ENCODE data around the gene PCBP4. TPM values are rescaled to one million over a fixed set of nuclear protein-coding genes. Genes with fewer than 3 reads are reported as not detected.
"Not testable (repeated sequence)": the region's sequence is repeated elsewhere in the genome, so short reads cannot be mapped to it uniquely, and the experiment has no call there.

The PCBP4 gene
- total RNA-seq, 4 donors from 2014 or later = 39.7 to 261 (median 159) TPM

GRCh38 chr3:51994530-51994929, 27.3 kb upstream of the PCBP4 start:
- H3K27ac ChIP-seq = peak overlapping the region in 1 of 2 donors; percentile 87

GRCh38 chr3:51993657-51994056, 26.4 kb upstream of the PCBP4 start:
- not testable (repeated sequence) for H3K4me1 ChIP-seq, H3K27ac ChIP-seq, H3K36me3 ChIP-seq

More at GRCh38 chr3:51994530-51994929, 27.3 kb upstream of the PCBP4 start:
- no peak for DNase-seq
- Histone ChIP-seq H3K4me1 (peaks cover 0 to 6% of the 10 kb centered on the region in 2 donors), H3K4me3 (no peak overlapping the region), H3K27me3 (no peaks in the 10 kb centered on the region), H3K9me3 (no peaks in the 10 kb centered on the region), H3K36me3 (no peaks in the 10 kb centered on the region)
- TF ChIP-seq CTCF (IDR thresholded peaks at IDR 0.05) (no peak), POLR2A (IDR thresholded peaks at IDR 0.05) (no peak)
- intact Hi-C loops (cut with DNase I; ENCODE audit: low total_unique reads) = no loop called here

GRCh38 chr3:51992017-51992682, 24.9 kb upstream of the PCBP4 start:
- no peaks in the 10 kb centered on the region for H3K27me3 ChIP-seq
- no peak for DNase-seq
- H3K4me3 ChIP-seq = no peak overlapping the region
- H3K4me1 ChIP-seq = peaks cover 0 to 6% of the 10 kb centered on the region in 2 donors
- intact Hi-C loops (cut with DNase I; ENCODE audit: low total_unique reads) = no loop called here
- no peak for TF ChIP-seq POLR2A (IDR thresholded peaks at IDR 0.05)
- no peak for TF ChIP-seq CTCF (IDR thresholded peaks at IDR 0.05)
- H3K9me3 ChIP-seq = no peaks in the 10 kb centered on the region
- no peak overlapping the region for H3K27ac ChIP-seq
- no peaks in the 10 kb centered on the region for H3K36me3 ChIP-seq

More at GRCh38 chr3:51993657-51994056, 26.4 kb upstream of the PCBP4 start:
- DNase-seq; H3K27me3 ChIP-seq; H3K4me3 ChIP-seq; H3K9me3 ChIP-seq; intact Hi-C loops (cut with DNase I; ENCODE audit: low total_unique reads): not testable (repeated sequence)

DNA sequence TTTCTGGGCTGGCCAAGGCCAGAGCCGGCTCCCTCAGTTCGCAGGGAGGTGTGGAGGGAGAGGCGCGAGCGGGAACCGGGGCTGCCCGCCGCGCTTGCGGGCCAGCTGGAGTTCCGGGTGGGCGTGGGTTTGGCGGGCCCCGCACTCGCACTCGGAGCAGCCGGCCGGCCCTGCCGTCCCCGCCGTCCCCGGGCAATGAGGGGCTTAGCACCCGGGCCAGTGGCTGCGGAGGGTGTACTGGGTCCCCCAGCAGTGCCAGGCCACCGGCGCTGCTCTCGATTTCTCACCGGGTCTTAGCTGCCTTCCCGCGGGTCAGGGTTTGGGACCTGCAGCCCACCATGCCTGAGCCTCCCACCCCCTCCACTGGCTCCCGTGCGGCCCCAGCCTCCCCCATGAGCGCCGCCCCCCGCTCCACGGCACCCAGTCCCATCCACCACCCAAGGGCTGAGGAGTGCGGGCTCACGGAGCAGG, 23.3 kb upstream of the PCBP4 start:
- H3K4me3 ChIP-seq; H3K9me3 ChIP-seq; H3K27ac ChIP-seq; DNase-seq; H3K4me1 ChIP-seq; H3K27me3 ChIP-seq; H3K36me3 ChIP-seq; intact Hi-C loops (cut with DNase I; ENCODE audit: low total_unique reads): not testable (repeated sequence)

DNA sequence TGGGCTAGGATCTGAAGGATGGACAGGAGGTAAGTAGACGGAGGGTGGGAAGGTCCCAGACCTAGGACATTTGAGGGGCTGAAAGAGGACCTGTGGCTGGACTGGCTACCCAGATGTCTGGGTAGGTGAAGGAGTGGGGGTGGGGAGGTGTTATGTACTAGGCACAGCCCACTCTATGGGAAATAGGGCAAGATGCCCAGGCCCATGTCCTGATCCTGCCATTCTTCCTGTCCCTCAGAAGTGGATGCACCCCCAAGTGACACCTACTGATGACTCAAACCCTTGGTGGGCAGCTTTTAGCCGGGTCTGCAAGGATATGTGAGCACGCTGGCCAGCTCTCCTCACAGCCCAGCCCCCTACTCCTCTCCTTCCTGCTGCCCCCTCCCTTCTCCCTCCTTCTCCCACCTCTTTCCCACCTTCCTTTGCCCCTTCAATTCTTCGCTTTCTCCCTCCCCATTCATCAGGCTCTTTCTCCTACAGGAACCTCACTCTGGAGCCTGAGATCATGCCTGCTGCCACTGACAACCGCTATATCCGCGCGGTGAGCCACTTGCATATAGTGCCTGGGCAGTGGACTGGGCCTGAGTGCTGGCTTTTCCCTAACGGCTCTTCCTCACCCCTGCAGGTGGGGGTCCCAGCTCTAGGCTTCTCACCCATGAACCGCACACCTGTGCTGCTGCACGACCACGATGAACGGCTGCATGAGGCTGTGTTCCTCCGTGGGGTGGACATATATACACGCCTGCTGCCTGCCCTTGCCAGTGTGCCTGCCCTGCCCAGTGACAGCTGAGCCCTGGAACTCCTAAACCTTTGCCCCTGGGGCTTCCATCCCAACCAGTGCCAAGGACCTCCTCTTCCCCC, 21.3 kb upstream of the PCBP4 start:
- DNase-seq = no peak
- Histone ChIP-seq H3K27ac (no peak overlapping the region), H3K9me3 (no peaks in the 10 kb centered on the region), H3K4me3 (no peak overlapping the region), H3K36me3 (no peaks in the 10 kb centered on the region), H3K27me3 (no peaks in the 10 kb centered on the region), H3K4me1 (peaks cover 0 to 8% of the 10 kb centered on the region in 2 donors)
- TF ChIP-seq POLR2A (IDR thresholded peaks at IDR 0.05) = no peak
- no peak for TF ChIP-seq CTCF (IDR thresholded peaks at IDR 0.05)
- intact Hi-C loops (cut with DNase I; ENCODE audit: low total_unique reads) = no loop called here

- TF ChIP-seq CTCF (IDR thresholded peaks at IDR 0.05) (no peak), POLR2A (IDR thresholded peaks at IDR 0.05) (no peak)
- H3K36me3 ChIP-seq = no peaks in the 10 kb centered on the region
- intact Hi-C loops (cut with DNase I; ENCODE audit: low total_unique reads) = no loop called here
- H3K4me3 ChIP-seq = no peak overlapping the region
- peaks cover 0 to 8% of the 10 kb centered on the region in 2 donors for H3K4me1 ChIP-seq
- no peaks in the 10 kb centered on the region for H3K27me3 ChIP-seq
- no peaks in the 10 kb centered on the region for H3K9me3 ChIP-seq
- no peak for DNase-seq
- H3K27ac ChIP-seq = no peak overlapping the region
Observed at GRCh38 chr3:51987568-51987967, 20.3 kb upstream of the PCBP4 start.
